ENCODE data around the gene PLPPR5. TPM values are rescaled to one million over a fixed set of nuclear protein-coding genes. Genes with fewer than 3 reads are reported as not detected.

PLPPR5 gene
- total RNA-seq, 1 experiment from 2014 or later, result not detected

GRCh38 chr1:98921817-98922216, 82.8 kb downstream of the PLPPR5 start:
- H3K36me3 ChIP-seq (ENCODE audit: control insufficient read depth in 1 of 2, insufficient read depth in 2 of 2, low read length in 2 of 2), result no peaks in the 10 kb centered on the region
- H4K20me1 ChIP-seq (ENCODE audit: insufficient read depth), result no peaks in the 10 kb centered on the region
- no peak overlapping the region for H3K27ac ChIP-seq (ENCODE audit: low read depth, low read length)
- no peak for TF ChIP-seq REST (IDR thresholded peaks at IDR 0.05; ENCODE audit: low read depth)
- no peak for TF ChIP-seq CEBPB (IDR thresholded peaks at IDR 0.05; ENCODE audit: low read depth)
- no peak for TF ChIP-seq ZFX (IDR thresholded peaks at IDR 0.05)
- no peak for TF ChIP-seq ZNF274 (IDR thresholded peaks at IDR 0.05; ENCODE audit: low read depth, low read length)
- TF ChIP-seq CTCF (IDR thresholded peaks at IDR 0.05 in 2 of 3, conservative IDR thresholded peaks at IDR 0.05 in 1 of 3; ENCODE audit: borderline replicate concordance in 1 of 3, insufficient read depth in 1 of 3, low read depth in 2 of 3, low read length in 2 of 3), result no peak
- ChIA-PET RAD21 (ENCODE audit: low non-redundant PET in 1 of 2, low total read pairs in 2 of 2, uncharacterized antibody in 2 of 2, unreplicated experiment in 2 of 2) (no interaction called here), CTCF (no interaction called here), POLR2A (no interaction called here)
- no peaks in the 10 kb centered on the region for H3K9me3 ChIP-seq (ENCODE audit: control insufficient read depth in 1 of 2, insufficient read depth in 1 of 2, low read depth in 1 of 2, low read length in 2 of 2)
- H2AFZ ChIP-seq (ENCODE audit: low read depth, low read length, poor library complexity, severe bottlenecking), result no peak overlapping the region
- no peaks in the 10 kb centered on the region for H3K27me3 ChIP-seq (ENCODE audit: insufficient read depth, low read length)
- no peaks in the 10 kb centered on the region for H3K4me1 ChIP-seq (ENCODE audit: control insufficient read depth in 1 of 2, insufficient read depth in 2 of 2, low read length in 2 of 2)
- DNase-seq (ENCODE audit: low read depth, low spot score) (no peak), ATAC-seq (no peak)
- intact Hi-C loops (cut with micrococcal nuclease), result no loop called here
- no peaks in the 10 kb centered on the region for H3K9me2 ChIP-seq (ENCODE audit: insufficient read depth)
- H3K4me3 ChIP-seq (replicated peaks in 1 of 2; ENCODE audit: low read depth in 1 of 2, low read length in 2 of 2), result no peak overlapping the region
- no peak overlapping the region for H3K9ac ChIP-seq (ENCODE audit: low read length)
- H3K4me2 ChIP-seq (ENCODE audit: low read length), result no peak overlapping the region
- no TSS peak for BruUV-seq (replicated peaks)
- no peaks in the 10 kb centered on the region for H3K79me2 ChIP-seq (ENCODE audit: insufficient read depth, low read length)
